HG03460 (cell line): Measurements from ENCODE around the gene CDK5.

ENCODE experiments used
- ATAC-seq: cut with Tn5 transposase; IDR thresholded peaks from one replicate; pipeline ENCODE4 v1.9.1; 2021; ENCODE audit not compliant: unreplicated experiment

CDK5 gene

GRCh38 chr7:151087245-151088018 lies 29.7 kb upstream of the CDK5 start:
- ATAC-seq: no peak

- ATAC-seq: no peak
Observed at GRCh38 chr7:151086802-151087244, 29.1 kb upstream of the CDK5 start.

- ATAC-seq: peak; percentile 37
Observed at GRCh38 chr7:151085691-151086620, 28.3 kb upstream of the CDK5 start, which contains the start of gene AGAP3. AGAP3 (plus strand) TSS chr7:151086475; CDS start chr7:151086742, 267 bp downstream.

GRCh38 chr7:151085329-151085690 lies 27.6 kb upstream of the CDK5 start:
- ATAC-seq: no peak

- ATAC-seq: no peak
Observed at GRCh38 chr7:151083824-151084160, 26.1 kb upstream of the CDK5 start.

GRCh38 chr7:151083071-151083823 lies 25.6 kb upstream of the CDK5 start, which contains the start of gene TMUB1:
TMUB1 (minus strand) TSS chr7:151083493; CDS start chr7:151082563, 930 bp downstream.
- ATAC-seq: peak; percentile 43

- ATAC-seq: no peak
Observed at GRCh38 chr7:151082141-151083070, 24.7 kb upstream of the CDK5 start.

- ATAC-seq: peak; percentile 1
Observed at GRCh38 chr7:151081170-151082101, 23.7 kb upstream of the CDK5 start.

GRCh38 chr7:151080522-151081169 lies 22.9 kb upstream of the CDK5 start, which contains the start of gene FASTK:
FASTK (minus strand) TSS chr7:151080809; CDS start chr7:151080766, 43 bp downstream.
- ATAC-seq: peak; percentile 73

- ATAC-seq: peak; percentile 4
Observed at GRCh38 chr7:151080067-151080521, 22.4 kb upstream of the CDK5 start.

- ATAC-seq: no peak
Observed at GRCh38 chr7:151079199-151079910, 21.7 kb upstream of the CDK5 start.

- ATAC-seq: no peak
Observed at GRCh38 chr7:151078233-151079040, 20.7 kb upstream of the CDK5 start.

GRCh38 chr7:151077705-151078232 lies 20.1 kb upstream of the CDK5 start:
- ATAC-seq: no peak

GRCh38 chr7:151076863-151077704 lies 19.4 kb upstream of the CDK5 start:
- ATAC-seq: no peak

GRCh38 chr7:151075978-151076426 lies 18.3 kb upstream of the CDK5 start:
- ATAC-seq: no peak

- ATAC-seq: no peak
Observed at GRCh38 chr7:151075662-151075971, 17.9 kb upstream of the CDK5 start.
